ENCODE results near the gene LCNL1. TPM values are rescaled to one million over a fixed set of nuclear protein-coding genes. Genes with fewer than 3 reads are reported as not detected.

LCNL1 gene
- total RNA-seq, 2 donors from 2014 or later = not detected

- intact Hi-C loops (cut with DNase I) = no loop called here
- Histone ChIP-seq H3K27me3 (no peaks in the 10 kb centered on the region), H3K9me3 (no peaks in the 10 kb centered on the region), H3K4me3 (no peak overlapping the region), H3K36me3 (replicated peaks in 1 of 2; ENCODE audit: insufficient read depth in 1 of 2, low read depth in 2 of 2) (no peaks in the 10 kb centered on the region), H3K4me1 (peaks cover 7% of the 10 kb centered on the region), H3K27ac (no peak overlapping the region)
- TF ChIP-seq POLR2A (IDR thresholded peaks at IDR 0.05) (no peak), CTCF (IDR thresholded peaks at IDR 0.05) (no peak)
- WGBS, 2 donors = 90 to 96% methylated on average over 9 of the region's 9 CpGs
- ATAC-seq (no peak), DNase-seq (no peak)
Measured at GRCh38 chr9:136962163-136962562, 20.6 kb upstream of the LCNL1 start.

GRCh38 chr9:136962701-136963248 lies 20.0 kb upstream of the LCNL1 start:
- Histone ChIP-seq H3K4me3 (no peak overlapping the region), H3K4me1 (peaks cover 7% of the 10 kb centered on the region), H3K27me3 (no peaks in the 10 kb centered on the region), H3K9me3 (no peaks in the 10 kb centered on the region), H3K27ac (no peak overlapping the region), H3K36me3 (replicated peaks in 1 of 2; ENCODE audit: insufficient read depth in 1 of 2, low read depth in 2 of 2) (no peaks in the 10 kb centered on the region)
- intact Hi-C loops (cut with DNase I) = no loop called here
- TF ChIP-seq POLR2A (IDR thresholded peaks at IDR 0.05) (no peak), CTCF (IDR thresholded peaks at IDR 0.05) (no peak)
- no peak for ATAC-seq
- no peak for DNase-seq
- 69 to 85% methylated on average over 4 to 11 of the region's 11 CpGs for WGBS, 2 donors

- ATAC-seq (no peak), DNase-seq (no peak)
- Histone ChIP-seq H3K4me1 (peaks cover 7% of the 10 kb centered on the region), H3K27ac (no peak overlapping the region), H3K4me3 (no peak overlapping the region), H3K27me3 (no peaks in the 10 kb centered on the region), H3K36me3 (replicated peaks in 1 of 2; ENCODE audit: insufficient read depth in 1 of 2, low read depth in 2 of 2) (no peaks in the 10 kb centered on the region), H3K9me3 (no peaks in the 10 kb centered on the region)
- TF ChIP-seq CTCF (IDR thresholded peaks at IDR 0.05) (no peak), POLR2A (IDR thresholded peaks at IDR 0.05) (no peak)
- intact Hi-C loops (cut with DNase I) = no loop called here
- 92 to 93% methylated on average over 13 to 15 of the region's 15 CpGs for WGBS, 2 donors
Measured at GRCh38 chr9:136963341-136963740, 19.5 kb upstream of the LCNL1 start.

- H3K27me3 ChIP-seq = no peaks in the 10 kb centered on the region
- 78 to 84% methylated on average over 6 of the region's 12 CpGs for WGBS, 2 donors
- H3K9me3 ChIP-seq = no peaks in the 10 kb centered on the region
- no peak for TF ChIP-seq CTCF (IDR thresholded peaks at IDR 0.05)
- TF ChIP-seq POLR2A (IDR thresholded peaks at IDR 0.05) = no peak
- H3K4me3 ChIP-seq = no peak overlapping the region
- H3K27ac ChIP-seq = no peak overlapping the region
- intact Hi-C loops (cut with DNase I) = no loop called here
- H3K36me3 ChIP-seq (replicated peaks in 1 of 2; ENCODE audit: insufficient read depth in 1 of 2, low read depth in 2 of 2) = no peaks in the 10 kb centered on the region
- no peak for ATAC-seq
- no peak for DNase-seq
- H3K4me1 ChIP-seq = peaks cover 7% of the 10 kb centered on the region
Measured at GRCh38 chr9:136963751-136964150, 19.0 kb upstream of the LCNL1 start.

- TF ChIP-seq CTCF (IDR thresholded peaks at IDR 0.05) (no peak), POLR2A (IDR thresholded peaks at IDR 0.05) (no peak)
- Histone ChIP-seq H3K9me3 (no peaks in the 10 kb centered on the region), H3K27ac (no peak overlapping the region), H3K27me3 (no peaks in the 10 kb centered on the region), H3K36me3 (replicated peaks in 1 of 2; ENCODE audit: insufficient read depth in 1 of 2, low read depth in 2 of 2) (no peaks in the 10 kb centered on the region), H3K4me3 (no peak overlapping the region), H3K4me1 (peaks cover 7% of the 10 kb centered on the region)
- intact Hi-C loops (cut with DNase I) = no loop called here
- DNase-seq (no peak), ATAC-seq (no peak)
- 62 to 76% methylated on average over 8 to 16 of the region's 22 CpGs for WGBS, 2 donors
Measured at GRCh38 chr9:136964171-136964689, 18.6 kb upstream of the LCNL1 start.
